ENCODE results near the gene ACAD9. TPM values are rescaled to one million over a fixed set of nuclear protein-coding genes. Genes with fewer than 3 reads are reported as not detected.

Gene ACAD9
- total and polyA plus RNA-seq, 2 donors (not counting 1 experiment from before 2014, with no cell fraction given): 33.6 to 57.6 TPM

GRCh38 chr3:128867200-128868125 is 12.0 kb upstream of the ACAD9 start:
- Mint-ChIP-seq H3K27me3 (no peaks in the 10 kb centered on the region), H3K4me1 (no peaks in the 10 kb centered on the region), H3K27ac (no peak overlapping the region), H3K4me3 (no peak overlapping the region), H3K9me3 (ENCODE audit: insufficient read depth) (no peaks in the 10 kb centered on the region)
- Histone ChIP-seq H3K9me3 (ENCODE audit: control extremely low read depth in 1 of 3, control insufficient read depth in 2 of 3, insufficient read depth in 1 of 3, low read length in 2 of 3) (no peaks in the 10 kb centered on the region), H3K79me2 (ENCODE audit: control insufficient read depth, insufficient read depth, low read length) (no peaks in the 10 kb centered on the region), H3K4me3 (ENCODE audit: control extremely low read depth in 1 of 5, extremely low read depth in 1 of 5, insufficient read depth in 1 of 5, low read depth in 2 of 5, low read length in 4 of 5) (no peak overlapping the region), H4K20me1 (ENCODE audit: control insufficient read depth, insufficient read depth, low read length, poor library complexity, severe bottlenecking) (no peaks in the 10 kb centered on the region), H3K27ac (ENCODE audit: low read length in 2 of 2) (no peak overlapping the region), H3K9ac (ENCODE audit: low read length) (no peak overlapping the region), H3K36me3 (replicated peaks in 1 of 2; ENCODE audit: control extremely low read depth in 1 of 2, control insufficient read depth in 1 of 2, extremely low read depth in 1 of 2, insufficient read depth in 2 of 2, low read length in 1 of 2) (no peaks in the 10 kb centered on the region), H3K4me2 (replicated peaks; ENCODE audit: low read depth, low read length, poor library complexity, severe bottlenecking) (no peak overlapping the region), H2AFZ (ENCODE audit: insufficient read depth, low read depth, low read length, poor library complexity, severe bottlenecking) (no peak overlapping the region), H3K27me3 (replicated peaks in 1 of 4; ENCODE audit: control extremely low read depth in 1 of 4, control insufficient read depth in 3 of 4, insufficient read depth in 4 of 4, low read length in 3 of 4) (no peaks in the 10 kb centered on the region), H3K4me1 (ENCODE audit: control insufficient read depth in 2 of 2, insufficient read depth in 2 of 2, low read length in 2 of 2) (no peaks in the 10 kb centered on the region)
- intact Hi-C loops (cut with micrococcal nuclease): no loop called here
- CTCF ChIA-PET: interaction anchor here (0.5 to 2.4 kb wide), 3 partner anchors 10 to 258 kb away, joined by 3 to 9 read pairs (median 4); no protein-coding TSS in a partner anchor
- 90% methylated on average over 4 of the region's 4 CpGs for WGBS (ENCODE audit: insufficient coverage)
- no peak for TF ChIP-seq CTCF (IDR thresholded peaks at IDR 0.05)
- no peak for TF ChIP-seq EZH2 (IDR thresholded peaks at IDR 0.05; ENCODE audit: borderline replicate concordance, insufficient read depth, low read depth, low read length, poor library complexity, severe bottlenecking)
- ATAC-seq (ENCODE audit: low read depth): no peak
- no peak for DNase-seq
- POLR2A ChIA-PET: no interaction called here

DNA sequence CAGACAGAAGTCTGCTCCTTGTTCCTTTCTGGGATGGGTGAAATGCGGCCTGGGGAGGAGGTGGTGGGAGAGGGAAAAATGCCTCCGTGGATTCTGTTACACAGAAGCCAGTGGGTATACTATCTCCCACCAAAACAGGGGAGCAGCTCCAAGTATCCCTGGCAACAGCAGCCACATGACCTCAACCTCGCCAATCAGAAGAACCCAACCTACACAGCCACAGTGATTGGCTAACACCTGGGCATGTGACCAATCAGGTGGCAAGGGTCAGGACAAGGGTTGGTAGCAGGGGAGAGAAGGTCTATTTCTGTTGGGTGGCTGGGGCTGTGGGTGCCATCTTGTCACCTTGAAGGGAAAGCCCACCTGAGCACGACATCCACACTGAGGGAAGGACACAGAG is 9.1 kb upstream of the ACAD9 start:
- H4K20me1 ChIP-seq (ENCODE audit: control insufficient read depth, insufficient read depth, low read length, poor library complexity, severe bottlenecking): no peaks in the 10 kb centered on the region
- no peaks in the 10 kb centered on the region for H3K36me3 ChIP-seq (replicated peaks in 1 of 2; ENCODE audit: control extremely low read depth in 1 of 2, control insufficient read depth in 1 of 2, extremely low read depth in 1 of 2, insufficient read depth in 2 of 2, low read length in 1 of 2)
- 100% methylated on average over 1 of the region's 4 CpGs for WGBS (ENCODE audit: insufficient coverage)
- H3K27me3 ChIP-seq (replicated peaks in 1 of 4; ENCODE audit: control extremely low read depth in 1 of 4, control insufficient read depth in 3 of 4, insufficient read depth in 4 of 4, low read length in 3 of 4): no peaks in the 10 kb centered on the region
- no peak overlapping the region for H3K4me3 ChIP-seq (ENCODE audit: control extremely low read depth in 1 of 5, extremely low read depth in 1 of 5, insufficient read depth in 1 of 5, low read depth in 2 of 5, low read length in 4 of 5)
- Mint-ChIP-seq H3K4me3 (no peak overlapping the region), H3K27me3 (peaks cover 4% of the 10 kb centered on the region), H3K9me3 (ENCODE audit: insufficient read depth) (no peaks in the 10 kb centered on the region), H3K4me1 (peaks cover under 1% of the 10 kb centered on the region), H3K27ac (no peak overlapping the region)
- TF ChIP-seq CTCF (IDR thresholded peaks at IDR 0.05): no peak
- no peaks in the 10 kb centered on the region for H3K4me1 ChIP-seq (ENCODE audit: control insufficient read depth in 2 of 2, insufficient read depth in 2 of 2, low read length in 2 of 2)
- DNase-seq: no peak
- intact Hi-C loops (cut with micrococcal nuclease): no loop called here
- CTCF ChIA-PET: no interaction called here
- POLR2A ChIA-PET: no interaction called here
- no peak overlapping the region for H3K4me2 ChIP-seq (replicated peaks; ENCODE audit: low read depth, low read length, poor library complexity, severe bottlenecking)
- no peak overlapping the region for H3K27ac ChIP-seq (ENCODE audit: low read length in 2 of 2)
- H2AFZ ChIP-seq (ENCODE audit: insufficient read depth, low read depth, low read length, poor library complexity, severe bottlenecking): no peak overlapping the region
- no peak for ATAC-seq (ENCODE audit: low read depth)
- no peak overlapping the region for H3K9ac ChIP-seq (ENCODE audit: low read length)
- H3K79me2 ChIP-seq (ENCODE audit: control insufficient read depth, insufficient read depth, low read length): no peaks in the 10 kb centered on the region
- H3K9me3 ChIP-seq (ENCODE audit: control extremely low read depth in 1 of 3, control insufficient read depth in 2 of 3, insufficient read depth in 1 of 3, low read length in 2 of 3): no peaks in the 10 kb centered on the region

Measured in B cell (primary cell).